B cell (primary cell): ENCODE results near the gene RFX2.

ENCODE experiments used
- EZH2 ChIP-seq: IDR thresholded peaks from 2 replicates; pipeline ENCODE4 v1.6.1; 2012; ENCODE audit warnings: borderline replicate concordance, low read depth, mild to moderate bottlenecking, moderate library complexity, low read length; ENCODE audit not compliant: insufficient read depth, poor library complexity, severe bottlenecking
- TF ChIP-seq, protein P1 (sequence below): fragments of 200-600 bp; IDR thresholded peaks from one replicate; pipeline ENCODE4 v1.8.0; 2022; ENCODE audit warnings: antibody characterized with exemption, mild to moderate bottlenecking

- TF ChIP-seq, protein P1, sequence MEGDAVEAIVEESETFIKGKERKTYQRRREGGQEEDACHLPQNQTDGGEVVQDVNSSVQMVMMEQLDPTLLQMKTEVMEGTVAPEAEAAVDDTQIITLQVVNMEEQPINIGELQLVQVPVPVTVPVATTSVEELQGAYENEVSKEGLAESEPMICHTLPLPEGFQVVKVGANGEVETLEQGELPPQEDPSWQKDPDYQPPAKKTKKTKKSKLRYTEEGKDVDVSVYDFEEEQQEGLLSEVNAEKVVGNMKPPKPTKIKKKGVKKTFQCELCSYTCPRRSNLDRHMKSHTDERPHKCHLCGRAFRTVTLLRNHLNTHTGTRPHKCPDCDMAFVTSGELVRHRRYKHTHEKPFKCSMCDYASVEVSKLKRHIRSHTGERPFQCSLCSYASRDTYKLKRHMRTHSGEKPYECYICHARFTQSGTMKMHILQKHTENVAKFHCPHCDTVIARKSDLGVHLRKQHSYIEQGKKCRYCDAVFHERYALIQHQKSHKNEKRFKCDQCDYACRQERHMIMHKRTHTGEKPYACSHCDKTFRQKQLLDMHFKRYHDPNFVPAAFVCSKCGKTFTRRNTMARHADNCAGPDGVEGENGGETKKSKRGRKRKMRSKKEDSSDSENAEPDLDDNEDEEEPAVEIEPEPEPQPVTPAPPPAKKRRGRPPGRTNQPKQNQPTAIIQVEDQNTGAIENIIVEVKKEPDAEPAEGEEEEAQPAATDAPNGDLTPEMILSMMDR, result no peak
- no peak for TF ChIP-seq EZH2
Observed at GRCh38 chr19:6023936-6024335, 86.4 kb downstream of the RFX2 start.
